HG03520 (cell line): ENCODE data around the gene MYO16.
"Not testable (repeated sequence)": the region's sequence is repeated elsewhere in the genome, so short reads cannot be mapped to it uniquely, and the experiment has no call there.

Experiments used
- ATAC-seq: cut with Tn5 transposase; IDR thresholded peaks from one replicate; pipeline ENCODE4 v1.9.1; 2021; ENCODE audit warnings: mild to moderate bottlenecking, moderate library complexity; ENCODE audit not compliant: unreplicated experiment

Gene MYO16

GRCh38 chr13:108967371-108967770 is 338.0 kb downstream of the MYO16 start:
- no peak for ATAC-seq

GRCh38 chr13:108968566-108968965 is 339.2 kb downstream of the MYO16 start:
- no peak for ATAC-seq

DNA sequence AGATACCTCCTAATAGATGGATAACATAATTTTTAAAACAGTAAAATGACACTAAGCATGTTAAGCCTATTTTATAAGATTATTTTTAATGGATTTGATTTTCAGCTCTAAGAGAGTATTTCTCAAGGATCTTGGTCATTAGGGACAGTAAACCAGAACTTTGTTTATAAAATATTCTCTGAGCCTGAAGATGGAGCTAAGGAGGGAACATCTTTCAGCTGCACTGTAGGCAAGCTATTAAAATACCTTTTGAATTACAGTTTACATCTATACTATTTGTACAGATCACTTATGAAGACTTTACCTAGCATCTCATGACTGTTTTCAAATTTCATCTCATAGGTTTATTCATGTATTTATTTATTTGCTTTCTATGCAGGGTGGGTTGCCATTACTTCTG is 345.3 kb downstream of the MYO16 start:
- no peak for ATAC-seq

GRCh38 chr13:108980237-108980636 is 350.8 kb downstream of the MYO16 start:
- no peak for ATAC-seq

GRCh38 chr13:108981407-108981806 is 352.0 kb downstream of the MYO16 start:
- ATAC-seq, result no peak

DNA sequence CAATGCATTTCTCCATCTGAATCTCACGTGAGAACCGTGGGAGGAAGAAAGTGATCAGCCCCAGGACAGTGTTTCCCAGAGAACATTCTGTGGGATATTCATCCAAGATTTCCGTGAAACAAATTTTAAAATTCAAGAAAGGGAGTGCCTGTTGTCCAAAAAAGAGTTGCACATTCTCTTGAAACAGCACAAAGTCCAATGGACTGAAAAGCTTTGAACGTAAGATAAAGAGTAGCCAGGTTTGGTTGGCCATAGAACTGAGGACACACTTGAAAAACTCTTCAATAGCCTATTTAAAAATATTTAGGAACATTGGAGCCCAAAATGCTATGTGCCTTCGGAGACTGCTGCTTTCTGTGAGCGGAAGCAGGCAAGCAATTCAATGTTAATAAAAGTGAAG is 353.9 kb downstream of the MYO16 start:
- no peak for ATAC-seq

- ATAC-seq, result no peak
Observed at GRCh38 chr13:108984251-108984920, 355.0 kb downstream of the MYO16 start.

DNA sequence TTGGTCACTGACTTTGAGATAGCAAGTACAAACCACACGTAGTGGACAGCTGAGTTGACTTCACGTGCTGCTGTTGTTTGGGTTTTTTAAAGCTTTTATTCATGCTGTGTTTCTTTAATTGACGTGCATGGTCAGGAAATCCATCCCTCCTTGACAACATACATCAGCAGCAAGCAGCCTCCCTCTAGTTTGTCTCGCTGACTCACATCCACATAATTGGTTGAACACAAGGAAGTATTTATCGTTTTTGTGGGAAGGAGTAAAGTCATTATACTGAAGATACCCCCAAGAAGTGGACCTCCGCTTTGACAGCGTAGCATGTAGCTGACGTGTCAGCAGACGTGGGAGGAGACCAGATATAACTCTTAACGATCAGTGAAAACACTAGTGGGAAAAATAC is 355.8 kb downstream of the MYO16 start:
- ATAC-seq, result no peak

DNA sequence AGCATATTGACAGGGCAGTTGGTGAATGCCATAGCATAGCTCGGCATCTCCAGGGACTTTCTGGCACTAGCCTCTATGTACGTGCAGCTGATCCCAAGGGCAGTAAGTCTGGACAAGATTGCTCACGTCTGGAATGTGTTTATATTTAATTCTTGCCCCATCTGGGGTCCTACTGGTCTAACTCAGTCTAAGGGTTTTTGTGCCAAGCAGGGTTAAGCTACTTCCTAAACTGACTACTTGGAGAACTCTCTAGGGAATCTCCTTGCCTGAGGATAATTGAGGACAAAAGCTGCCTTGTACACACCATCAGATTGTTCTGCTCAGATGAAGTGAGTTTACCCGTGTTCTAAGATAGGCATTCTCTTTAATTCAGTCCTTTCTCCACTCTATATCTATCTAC is 358.1 kb downstream of the MYO16 start:
- ATAC-seq, result no peak

GRCh38 chr13:108987944-108988343 is 358.5 kb downstream of the MYO16 start:
- ATAC-seq, result no peak

- ATAC-seq, result not testable (repeated sequence)
Observed at GRCh38 chr13:108991416-108991815, 362.0 kb downstream of the MYO16 start.

DNA sequence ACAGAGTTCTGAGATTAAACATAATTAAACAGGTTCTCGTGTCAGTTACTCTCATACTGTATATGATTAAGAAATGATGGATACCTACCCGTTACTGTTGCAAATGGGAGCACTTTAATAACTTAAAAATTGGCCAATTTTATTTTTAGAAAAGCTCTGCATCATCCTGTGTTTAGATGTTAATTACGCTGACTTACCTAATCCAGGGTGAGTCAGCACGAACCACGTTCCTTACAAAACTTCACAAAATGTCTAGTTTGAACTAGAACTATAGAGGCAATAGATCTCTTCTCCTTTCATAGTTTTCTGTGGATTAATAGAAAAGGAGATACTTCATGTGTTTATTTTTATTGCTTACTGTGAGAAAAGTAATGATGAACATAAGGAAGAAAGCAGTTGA is 363.9 kb downstream of the MYO16 start:
- ATAC-seq, result no peak

GRCh38 chr13:108996430-108996829 is 367.0 kb downstream of the MYO16 start:
- ATAC-seq, result no peak

DNA sequence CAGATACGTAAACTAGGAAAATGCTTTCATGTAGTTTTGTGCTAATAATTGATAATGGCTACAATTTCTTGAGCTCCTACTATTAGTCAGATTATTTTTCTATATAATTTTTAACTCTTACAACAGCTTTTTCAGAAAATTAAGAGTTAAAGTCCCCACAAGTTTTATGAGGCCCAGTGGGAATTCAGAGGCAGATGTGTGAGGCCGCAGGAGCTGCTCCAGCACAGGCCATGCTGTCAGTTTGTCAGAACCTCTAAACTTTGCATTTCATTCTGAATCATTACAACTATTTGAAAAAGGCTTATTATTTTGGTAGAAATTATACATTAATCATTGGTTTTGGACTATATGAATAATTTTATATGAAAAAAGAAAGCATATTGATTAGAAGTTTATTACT is 370.8 kb downstream of the MYO16 start:
- no peak for ATAC-seq

DNA sequence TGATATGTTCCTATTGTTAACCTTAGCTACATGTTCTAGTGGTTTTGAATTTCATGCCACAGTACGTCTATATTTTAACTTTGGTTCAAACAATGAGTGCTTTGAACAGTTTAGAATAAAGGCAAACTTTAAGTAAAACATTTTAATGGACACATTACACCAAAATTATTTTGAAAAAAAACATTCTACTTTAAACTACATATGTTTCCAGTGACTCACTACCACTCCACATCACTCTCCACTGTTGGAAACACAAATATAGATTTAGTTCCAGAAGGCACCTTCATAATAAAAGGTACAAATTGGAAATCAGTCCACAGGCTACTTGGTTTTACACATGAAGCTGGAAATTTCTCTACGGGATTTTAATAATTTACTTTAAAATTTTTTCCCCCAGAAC is 373.5 kb downstream of the MYO16 start:
- no peak for ATAC-seq

GRCh38 chr13:109007946-109008345 is 378.5 kb downstream of the MYO16 start:
- no peak for ATAC-seq

GRCh38 chr13:109009756-109010155 is 380.3 kb downstream of the MYO16 start:
- no peak for ATAC-seq

- no peak for ATAC-seq
Observed at GRCh38 chr13:109010912-109011311, 381.5 kb downstream of the MYO16 start.

DNA sequence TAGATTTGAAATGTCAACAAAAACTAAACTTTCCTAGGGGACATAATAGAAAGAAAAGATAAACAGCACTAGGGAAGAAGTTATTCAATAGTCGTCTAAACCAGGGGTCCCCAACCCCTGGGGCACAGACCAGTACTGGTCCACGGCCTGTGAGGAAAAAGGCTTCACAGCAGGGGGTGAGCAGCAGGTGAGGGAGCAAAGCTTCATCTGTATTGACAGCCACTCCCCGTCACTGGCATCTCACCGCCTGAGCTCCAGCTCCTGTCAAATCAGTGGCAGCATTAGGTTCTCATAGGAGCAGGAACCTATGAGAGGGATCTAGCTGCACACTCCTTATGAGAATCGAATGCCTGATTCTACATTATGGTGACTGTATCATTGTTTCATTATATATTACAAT is 382.7 kb downstream of the MYO16 start:
- ATAC-seq, result no peak

DNA sequence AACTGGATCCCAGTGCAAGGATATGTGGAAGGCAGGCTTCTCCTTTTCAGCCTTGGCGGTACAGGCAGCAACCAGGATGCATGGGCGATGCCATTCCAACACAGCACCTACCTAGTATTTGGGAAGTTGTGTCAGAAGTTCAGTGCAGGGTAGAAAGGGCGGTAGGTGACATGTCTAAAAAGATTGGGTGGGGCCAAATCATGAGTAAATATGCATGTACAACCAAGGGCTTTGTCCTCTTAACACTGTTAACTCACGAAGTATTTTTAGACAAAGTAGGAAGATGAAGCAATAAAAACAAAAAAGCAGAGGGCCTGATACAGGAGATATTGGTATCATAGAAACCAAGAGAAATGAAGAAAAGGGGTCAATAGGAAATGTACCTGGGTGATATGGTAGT is 392.1 kb downstream of the MYO16 start:
- ATAC-seq, result no peak

- no peak for ATAC-seq
Observed at GRCh38 chr13:109024611-109025010, 395.2 kb downstream of the MYO16 start.

DNA sequence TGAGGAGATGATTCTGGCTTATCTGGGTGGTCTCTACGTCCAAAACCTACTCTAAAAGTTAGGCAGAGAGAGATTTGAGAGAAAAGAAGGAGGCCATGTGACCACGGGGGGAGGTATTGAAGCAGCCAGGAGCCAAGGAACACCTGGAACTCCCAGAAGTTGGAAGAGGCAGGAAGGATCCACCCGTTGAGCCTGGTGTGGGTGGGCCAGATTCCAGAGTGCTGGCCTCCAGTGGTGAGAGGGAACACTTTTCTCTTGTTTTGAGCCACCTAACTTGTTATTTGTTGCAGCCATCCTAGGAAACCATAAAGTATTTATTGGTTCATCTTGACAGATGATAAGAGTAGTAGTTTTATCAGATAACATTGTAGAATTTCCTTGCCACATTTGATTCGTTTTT is 396.9 kb downstream of the MYO16 start:
- ATAC-seq, result no peak

DNA sequence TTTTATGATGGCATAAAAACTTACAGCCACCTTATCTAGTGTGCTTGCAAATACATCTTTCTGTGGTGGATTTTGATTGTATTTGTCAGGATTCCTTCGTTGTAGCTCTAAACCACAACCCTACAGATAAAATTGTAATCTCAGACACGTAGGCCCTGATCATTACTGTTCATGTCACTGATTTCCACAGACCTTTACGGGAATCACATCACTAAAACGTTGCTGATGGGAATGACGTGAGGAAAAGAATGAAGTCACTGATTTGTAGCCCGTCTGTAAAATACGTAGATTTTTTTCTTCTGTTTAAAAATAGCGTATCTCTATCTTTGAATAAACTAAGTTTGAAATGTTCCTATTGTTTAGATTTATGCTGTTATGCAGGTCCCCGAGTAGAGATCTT is 399.2 kb downstream of the MYO16 start:
- no peak for ATAC-seq
